ENCODE measurements around the gene LDOC1. TPM values are rescaled to one million over a fixed set of nuclear protein-coding genes. Genes with fewer than 3 reads are reported as not detected.

LDOC1 gene
- total and polyA plus RNA-seq, 2 experiments from 2014 or later: 12.4 to 93.6 TPM

DNA sequence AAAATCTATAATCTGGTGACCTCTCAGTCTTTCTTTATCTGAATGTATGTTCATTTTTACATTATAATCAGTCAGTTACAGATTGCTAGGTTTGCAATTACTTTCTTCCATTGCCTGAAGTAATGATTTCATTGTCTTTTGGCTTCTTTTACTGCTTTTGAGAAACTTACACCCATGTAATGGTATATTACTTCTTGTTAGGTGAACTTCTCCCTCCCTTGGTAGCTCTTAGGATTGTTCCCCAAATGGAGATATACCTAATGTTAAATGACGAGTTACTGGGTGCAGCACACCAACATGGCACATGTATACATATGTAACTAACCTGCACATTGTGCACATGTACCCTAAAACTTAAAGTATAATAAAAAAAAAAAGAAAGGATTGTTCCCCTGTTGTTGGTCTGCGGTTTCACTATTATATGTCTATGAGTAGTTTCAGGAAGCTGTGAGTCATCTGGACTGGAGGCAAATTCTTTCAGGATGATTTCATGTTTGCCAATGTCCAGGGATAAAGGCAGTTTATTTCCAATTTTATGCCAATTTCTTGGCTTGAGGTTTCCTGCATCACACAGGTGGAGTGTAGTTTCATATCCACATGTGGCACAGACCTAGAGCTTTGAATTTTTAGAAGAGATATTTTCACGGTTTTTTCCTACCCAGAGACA lies 43.5 kb upstream of the LDOC1 start (continued):
- TF ChIP-seq NANOG (IDR thresholded peaks at IDR 0.05; ENCODE audit: borderline replicate concordance) (no peak), ZNF331 (CRISPR knock-in tag; IDR thresholded peaks at IDR 0.05; ENCODE audit: low read depth) (no peak), CTCF (conservative IDR thresholded peaks at IDR 0.05; ENCODE audit: low read depth in 2 of 2) (no peak)

DNA sequence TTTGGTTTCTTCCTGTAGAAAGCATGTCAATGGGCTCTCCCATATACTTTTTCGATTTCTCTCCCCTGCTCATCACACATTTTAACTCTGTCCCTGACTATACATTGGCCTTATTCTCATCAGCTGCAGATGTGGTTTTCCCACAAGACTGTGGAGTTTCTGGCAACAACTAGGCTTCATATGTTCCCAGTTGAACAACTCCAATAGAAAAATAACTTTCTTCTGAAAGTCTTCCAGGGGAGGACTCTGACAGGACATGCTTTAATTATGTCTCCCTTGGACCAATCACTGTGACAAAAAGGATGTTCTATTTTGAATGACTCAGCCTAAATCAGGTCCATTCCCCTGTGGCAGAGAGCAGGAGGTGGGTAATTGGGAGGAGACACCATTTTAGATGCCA lies 37.3 kb upstream of the LDOC1 start:
- Mint-ChIP-seq H3K4me1 (no peaks in the 10 kb centered on the region), H3K27me3 (ENCODE audit: insufficient read depth, low read depth, poor library complexity) (no peaks in the 10 kb centered on the region)

More for the DNA sequence above, 37.3 kb upstream of the LDOC1 start:
- Histone ChIP-seq H3F3A (replicated peaks; ENCODE audit: low read depth) (no peaks in the 10 kb centered on the region), H3K4me1 (ENCODE audit: insufficient read depth) (no peaks in the 10 kb centered on the region), H3K4me2 (no peak overlapping the region), H4K20me1 (replicated peaks; ENCODE audit: insufficient read depth) (no peaks in the 10 kb centered on the region), H3K79me2 (replicated peaks; ENCODE audit: insufficient read depth) (no peaks in the 10 kb centered on the region), H3K36me3 (ENCODE audit: insufficient read depth) (no peaks in the 10 kb centered on the region), H3K27ac (ENCODE audit: low read depth) (no peak overlapping the region), H3K27me3 (ENCODE audit: insufficient read depth) (no peaks in the 10 kb centered on the region), H3K4me3 (no peak overlapping the region), H2AFZ (no peak overlapping the region), H3K9me2 (ENCODE audit: insufficient read depth) (no peaks in the 10 kb centered on the region)
- TF ChIP-seq, protein P1, sequence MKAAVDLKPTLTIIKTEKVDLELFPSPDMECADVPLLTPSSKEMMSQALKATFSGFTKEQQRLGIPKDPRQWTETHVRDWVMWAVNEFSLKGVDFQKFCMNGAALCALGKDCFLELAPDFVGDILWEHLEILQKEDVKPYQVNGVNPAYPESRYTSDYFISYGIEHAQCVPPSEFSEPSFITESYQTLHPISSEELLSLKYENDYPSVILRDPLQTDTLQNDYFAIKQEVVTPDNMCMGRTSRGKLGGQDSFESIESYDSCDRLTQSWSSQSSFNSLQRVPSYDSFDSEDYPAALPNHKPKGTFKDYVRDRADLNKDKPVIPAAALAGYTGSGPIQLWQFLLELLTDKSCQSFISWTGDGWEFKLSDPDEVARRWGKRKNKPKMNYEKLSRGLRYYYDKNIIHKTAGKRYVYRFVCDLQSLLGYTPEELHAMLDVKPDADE (IDR thresholded peaks at IDR 0.05): no peak
- no peak for TF ChIP-seq NANOG (IDR thresholded peaks at IDR 0.05; ENCODE audit: borderline replicate concordance)
- no peak for TF ChIP-seq REST (IDR thresholded peaks at IDR 0.05; ENCODE audit: unreplicated experiment)
- TF ChIP-seq JUNB (IDR thresholded peaks at IDR 0.05; ENCODE audit: unreplicated experiment): no peak
- no peak for TF ChIP-seq ZNF331 (CRISPR knock-in tag; IDR thresholded peaks at IDR 0.05; ENCODE audit: low read depth)
- no peak for TF ChIP-seq ZNF114 (CRISPR knock-in tag; IDR thresholded peaks at IDR 0.05)
- Mint-ChIP-seq H3K9me3 (no peaks in the 10 kb centered on the region), H3K27ac (no peak overlapping the region), H3K36me3 (ENCODE audit: low read depth) (no peaks in the 10 kb centered on the region), H3K4me3 (no peak overlapping the region)
- ATAC-seq (no peak), DNase-seq (ENCODE audit: low spot score) (no peak)
